ENCODE measurements around the gene ATF4.

DNA sequence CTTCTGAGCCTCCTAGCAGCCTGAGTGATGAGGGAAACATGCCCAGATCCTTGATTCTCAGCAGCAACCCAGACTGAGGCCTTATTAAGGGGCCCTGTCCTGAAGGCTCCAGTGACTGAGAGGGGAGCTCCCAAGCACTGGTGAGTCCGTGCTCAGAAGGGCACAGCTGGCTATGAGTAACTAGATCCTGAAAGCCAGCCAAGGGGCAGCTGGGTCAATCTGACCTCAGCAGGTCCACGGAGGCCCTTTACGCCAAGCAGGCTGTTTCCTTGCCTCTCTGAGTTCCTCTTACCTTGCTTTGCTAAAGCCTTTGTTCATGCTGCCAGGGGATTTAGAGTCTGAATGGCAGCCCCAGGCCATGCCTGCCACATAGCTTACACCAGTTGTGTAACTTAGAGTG is 37.6 kb upstream of the ATF4 start:
- TF ChIP-seq, protein P1, sequence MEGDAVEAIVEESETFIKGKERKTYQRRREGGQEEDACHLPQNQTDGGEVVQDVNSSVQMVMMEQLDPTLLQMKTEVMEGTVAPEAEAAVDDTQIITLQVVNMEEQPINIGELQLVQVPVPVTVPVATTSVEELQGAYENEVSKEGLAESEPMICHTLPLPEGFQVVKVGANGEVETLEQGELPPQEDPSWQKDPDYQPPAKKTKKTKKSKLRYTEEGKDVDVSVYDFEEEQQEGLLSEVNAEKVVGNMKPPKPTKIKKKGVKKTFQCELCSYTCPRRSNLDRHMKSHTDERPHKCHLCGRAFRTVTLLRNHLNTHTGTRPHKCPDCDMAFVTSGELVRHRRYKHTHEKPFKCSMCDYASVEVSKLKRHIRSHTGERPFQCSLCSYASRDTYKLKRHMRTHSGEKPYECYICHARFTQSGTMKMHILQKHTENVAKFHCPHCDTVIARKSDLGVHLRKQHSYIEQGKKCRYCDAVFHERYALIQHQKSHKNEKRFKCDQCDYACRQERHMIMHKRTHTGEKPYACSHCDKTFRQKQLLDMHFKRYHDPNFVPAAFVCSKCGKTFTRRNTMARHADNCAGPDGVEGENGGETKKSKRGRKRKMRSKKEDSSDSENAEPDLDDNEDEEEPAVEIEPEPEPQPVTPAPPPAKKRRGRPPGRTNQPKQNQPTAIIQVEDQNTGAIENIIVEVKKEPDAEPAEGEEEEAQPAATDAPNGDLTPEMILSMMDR (IDR thresholded peaks at IDR 0.05): no peak
- TF ChIP-seq POLR2A (IDR thresholded peaks at IDR 0.05): no peak
